IMR-90 (cell line): Measurements from ENCODE around the gene CCND1. TPM values are rescaled to one million over a fixed set of nuclear protein-coding genes. Genes with fewer than 3 reads are reported as not detected.

Experiments
- ATAC-seq: fragments of 200-7000 bp; cut with Tn5 transposase; 2 replicates; pipeline ENCODE4 v1.9.1; 2020; ENCODE audit warnings: low read depth, mild to moderate bottlenecking, moderate library complexity
- BruUV-seq: library from RNA; stranded (reverse); fragments of 400-500 nt; replicated peaks from 2 replicates; lab custom pipeline; 2021; lab: Mats Ljungman, UMichigan
- CTCF ChIA-PET: fragments of 300-600 bp; formaldehyde crosslinking; extraction: SDS; loops from one replicate; lab custom pipeline; 2021; ENCODE audit warnings: antibody characterized with exemption; lab: Yijun Ruan, JAX
- POLR2A ChIA-PET: fragments of 300-600 bp; sonication (Branson Sonifier 250); formaldehyde crosslinking; loops from one replicate; lab custom pipeline; 2022; ENCODE audit warnings: antibody characterized with exemption; ENCODE audit not compliant: unreplicated experiment; lab: Charles Lee
- DNase-seq: peaks from one replicate; pipeline ENCODE4 v3.0.0; 2013
- H2AFZ ChIP-seq: replicated peaks from 2 replicates; pipeline ENCODE3; 2013; ENCODE audit warnings: low read length, mild to moderate bottlenecking; ENCODE audit not compliant: poor library complexity
- H2AK5ac ChIP-seq: 2 replicates; pipeline ENCODE4 v1.6.1; 2013; ENCODE audit warnings: low read depth, low read length, inconsistent platforms
- H2AK9ac ChIP-seq: replicated peaks from 2 replicates; pipeline ENCODE3; 2013; ENCODE audit warnings: mild to moderate bottlenecking, low read depth, low read length, moderate library complexity; ENCODE audit not compliant: poor library complexity
- H2BK120ac ChIP-seq: 2 replicates; pipeline ENCODE4 v1.6.1; 2013; ENCODE audit warnings: low read depth, low read length, inconsistent platforms
- H2BK15ac ChIP-seq: 3 replicates; pipeline ENCODE4 v1.6.1; 2013; ENCODE audit warnings: low read depth, low read length, inconsistent platforms
- H2BK20ac ChIP-seq: 2 replicates; pipeline ENCODE4 v1.6.1; 2013; ENCODE audit warnings: low read depth, mild to moderate bottlenecking, inconsistent platforms, low read length, moderate library complexity
- H2BK5ac ChIP-seq: 2 replicates; pipeline ENCODE4 v1.6.1; 2013; ENCODE audit warnings: mild to moderate bottlenecking, low read depth, low read length, inconsistent platforms; ENCODE audit not compliant: poor library complexity, severe bottlenecking
- H3K14ac ChIP-seq: replicated peaks from 2 replicates; pipeline ENCODE4 v1.6.1; 2013; ENCODE audit warnings: low read depth, low read length, inconsistent platforms
- H3K18ac ChIP-seq: 2 replicates; pipeline ENCODE4 v1.6.1; 2013; ENCODE audit warnings: low read depth, low read length, control low read depth
- H3K23ac ChIP-seq: 2 replicates; pipeline ENCODE4 v1.6.1; 2013; ENCODE audit warnings: low read depth, low read length, inconsistent platforms
- H3K27ac ChIP-seq: 2 replicates; pipeline ENCODE4 v1.5.1; 2013; ENCODE audit warnings: mild to moderate bottlenecking, control low read depth, low read length; ENCODE audit not compliant: insufficient read depth
- H3K27me3 ChIP-seq: 2 replicates; pipeline ENCODE4 v1.6.1; 2013; ENCODE audit warnings: low read length; ENCODE audit not compliant: control insufficient read depth, insufficient read depth
- H3K36me3 ChIP-seq: 2 replicates; pipeline ENCODE4 v1.6.1; 2013; ENCODE audit warnings: low read length, mixed read lengths; ENCODE audit not compliant: control insufficient read depth, insufficient read depth
- H3K4ac ChIP-seq: 2 replicates; pipeline ENCODE4 v1.6.1; 2013; ENCODE audit warnings: low read depth, low read length, inconsistent platforms
- H3K4me1 ChIP-seq: 2 replicates; pipeline ENCODE4 v1.6.1; 2013; ENCODE audit warnings: low read length, mixed read lengths; ENCODE audit not compliant: control insufficient read depth, insufficient read depth
- H3K4me2 ChIP-seq: 2 replicates; pipeline ENCODE4 v1.6.1; 2013; ENCODE audit warnings: low read depth, mild to moderate bottlenecking, control low read depth, low read length, moderate library complexity
- H3K4me3 ChIP-seq: 2 replicates; pipeline ENCODE4 v1.5.1; 2013; ENCODE audit warnings: low read depth, mild to moderate bottlenecking, control low read depth, low read length, moderate library complexity; ENCODE audit not compliant: insufficient read depth
- H3K56ac ChIP-seq: 2 replicates; pipeline ENCODE4 v1.6.1; 2013; ENCODE audit warnings: low read length, inconsistent platforms; ENCODE audit not compliant: insufficient read depth; ENCODE audit errors: extremely low read depth
- H3K79me1 ChIP-seq, 2 experiments: 2 replicates each; pipeline ENCODE4 v1.6.1; 2013; ENCODE audit warnings: low read length in 2 of 2, inconsistent platforms in 1 of 2, low read depth in 1 of 2
- H3K9ac ChIP-seq: 2 replicates; pipeline ENCODE4 v1.6.1; 2013; ENCODE audit warnings: low read depth, low read length, control low read depth
- H3K9me1 ChIP-seq: 2 replicates; pipeline ENCODE4 v1.6.1; 2013; ENCODE audit warnings: low read length, inconsistent platforms; ENCODE audit not compliant: insufficient read depth
- H3K9me3 ChIP-seq: 2 replicates; pipeline ENCODE4 v1.6.1; 2013; ENCODE audit warnings: low read length; ENCODE audit not compliant: control insufficient read depth, insufficient read depth
- H4K20me1 ChIP-seq: 2 replicates; pipeline ENCODE4 v1.6.1; 2013; ENCODE audit warnings: low read length, inconsistent platforms; ENCODE audit not compliant: insufficient read depth
- H4K5ac ChIP-seq: 2 replicates; pipeline ENCODE4 v1.6.1; 2013; ENCODE audit warnings: mild to moderate bottlenecking, low read depth, low read length, control low read depth
- H4K8ac ChIP-seq, 2 experiments: 2 replicates each; pipeline ENCODE4 v1.6.1; 2013; ENCODE audit warnings: low read depth in 2 of 2, low read length in 2 of 2, control low read depth in 1 of 2, inconsistent platforms in 1 of 2
- H4K91ac ChIP-seq: 2 replicates; pipeline ENCODE4 v1.6.1; 2013; ENCODE audit warnings: low read depth, low read length, inconsistent platforms; ENCODE audit not compliant: insufficient read depth
- BHLHE40 ChIP-seq: fragments of 150-350 bp; IDR thresholded peaks from 2 replicates; pipeline ENCODE4 v1.6.1; 2016; ENCODE audit warnings: mild to moderate bottlenecking, low read depth, low read length
- MAFK ChIP-seq: IDR thresholded peaks from 2 replicates; pipeline ENCODE4 v1.6.1; 2012; ENCODE audit warnings: low read depth, low read length, improper control_type of control experiment
- MAZ ChIP-seq: IDR thresholded peaks from 2 replicates; pipeline ENCODE4 v1.6.1; 2012; ENCODE audit warnings: low read depth, mild to moderate bottlenecking, low read length, improper control_type of control experiment, moderate library complexity, borderline replicate concordance
- POLR2A ChIP-seq: IDR thresholded peaks from 2 replicates; pipeline ENCODE4 v1.6.1; 2012; ENCODE audit warnings: mild to moderate bottlenecking, low read depth, low read length
- RAD21 ChIP-seq: IDR thresholded peaks from 2 replicates; pipeline ENCODE4 v1.6.1; 2012; ENCODE audit warnings: low read length, improper control_type of control experiment
- SMC3 ChIP-seq: fragments of 150-350 bp; IDR thresholded peaks from 2 replicates; pipeline ENCODE4 v1.6.1; 2016; ENCODE audit warnings: low read depth, mild to moderate bottlenecking, antibody characterized with exemption, low read length, moderate library complexity
- WGBS, 2 experiments: methylation state at CpG; one replicate each; pipeline versions ENCODE4 v1.1.5 to v1.1.7; 2013; ENCODE audit warnings: missing lambda C conversion rate in 2 of 2; ENCODE audit not compliant: insufficient read length in 1 of 2; ENCODE audit errors: extremely low coverage in 2 of 2; 5-methylcytosine and 5-hydroxymethylcytosine counted together
- dilution Hi-C: fragments of 300-500 bp; cut with HindIII; formaldehyde crosslinking; loops from one replicate; pipeline ENCODE4 v1.14.3; 2018; ENCODE audit warnings: low sequenced_read_pairs; ENCODE audit not compliant: unreplicated experiment
- in situ Hi-C: fragments of 300-500 bp; cut with MboI; formaldehyde crosslinking; loops from 3 replicates; pipeline ENCODE4 v1.14.3; 2019; ENCODE audit warnings: low sequenced_read_pairs, inconsistent platforms, mixed read lengths
- intact Hi-C: fragments of 100-400 bp; cut with micrococcal nuclease; formaldehyde crosslinking; loops from 2 replicates; pipeline ENCODE4 v1.10.0; 2022
- polyA plus RNA-seq, 3 experiments: library from polyadenylated mRNA; depleted of rRNA; stranded (reverse); fragments of >200 nt; gene quantifications; 2 replicates each; pipeline ENCODE4 v1.2.3, GENCODE V29; 2012; ENCODE audit warnings: low replicate concordance in 1 of 3
- total RNA-seq: library from RNA; depleted of rRNA; stranded (reverse); fragments of >200 nt; gene quantifications from 2 replicates; pipeline ENCODE4 v1.2.3, GENCODE V29; 2012
- TF ChIP-seq, protein P1 (sequence below): conservative IDR thresholded peaks from 2 replicates; pipeline ENCODE4 v1.5.1; 2012; ENCODE audit warnings: mild to moderate bottlenecking, low read depth, low read length, improper control_type of control experiment

CCND1 gene
- total and polyA plus RNA-seq, 2 of the 4 experiments (the other 2 are of a cell fraction), result 481 to 748 TPM

DNA sequence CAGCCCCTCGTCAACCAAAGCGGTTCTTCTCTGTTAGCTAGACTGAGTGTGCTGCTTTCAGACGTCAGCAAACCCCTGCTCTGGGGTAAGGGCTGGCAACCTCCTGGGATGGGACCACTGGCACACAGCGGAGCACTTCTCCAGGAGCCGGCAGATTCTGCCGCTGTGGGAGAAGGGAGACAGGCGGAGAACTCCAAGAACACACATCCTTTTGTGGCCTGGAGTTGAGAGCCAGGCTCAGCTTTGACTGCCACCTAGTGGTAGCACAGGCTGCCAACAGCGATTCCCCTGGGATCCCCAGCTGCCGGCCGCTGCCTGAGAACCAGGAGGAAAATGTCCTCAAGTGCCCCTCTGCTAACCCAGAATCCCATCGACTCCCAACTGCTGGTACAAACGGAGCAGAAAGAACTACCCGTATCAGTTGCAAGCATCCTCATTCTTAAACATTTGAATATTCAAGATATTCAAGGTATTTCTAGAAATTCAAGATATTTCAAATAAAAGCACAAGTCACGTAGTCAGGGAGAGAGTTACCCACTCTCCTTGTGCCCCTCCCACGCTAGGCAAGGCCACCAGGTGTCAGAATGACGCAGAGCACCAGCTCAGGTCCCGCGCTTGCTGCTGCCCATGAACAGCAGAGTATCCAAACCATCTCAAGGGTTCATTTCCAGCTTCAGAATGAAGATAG is 29.3 kb downstream of the CCND1 start:
- Histone ChIP-seq H3K18ac (no peak overlapping the region), H3K9ac (no peak overlapping the region), H2BK120ac (no peak overlapping the region), H3K9me3 (no peaks in the 10 kb centered on the region), H3K4me1 (peaks cover 7% of the 10 kb centered on the region), H3K4me3 (no peak overlapping the region), H2AK9ac (peak overlapping the region; percentile 82), H3K36me3 (peaks cover 33% of the 10 kb centered on the region), H3K79me1 (peaks cover 27 to 72% of the 10 kb centered on the region in 2 experiments), H4K5ac (no peak overlapping the region), H3K56ac (no peak overlapping the region), H3K4ac (peak overlapping the region; percentile 48; the same call in 1 of the 2 replicates), H3K23ac (no peak overlapping the region), H2AK5ac (peak overlapping the region; percentile 37), H3K9me1 (no peaks in the 10 kb centered on the region; the same call in 1 of the 2 replicates), H4K8ac (peak overlapping the region in 1 of 2 experiments; percentile 65; a peak in 1 of 4 replicates), H3K14ac (no peak overlapping the region; the same call in 1 of the 2 replicates), H2BK20ac (no peak overlapping the region), H3K4me2 (no peak overlapping the region), H4K20me1 (peaks cover 23% of the 10 kb centered on the region), H2BK15ac (no peak overlapping the region), H2AFZ (peak overlapping the region; percentile 70), H2BK5ac (no peak overlapping the region), H3K27me3 (no peaks in the 10 kb centered on the region), H4K91ac (no peak overlapping the region), H3K27ac (no peak overlapping the region)
- peak; percentile 69 for ATAC-seq
- intact Hi-C loops (loop anchor here (1.0 kb wide), 2 partner anchors 26 to 569 kb away; no protein-coding TSS in a partner anchor), in situ Hi-C loops (loop anchor here (5.0 to 25.0 kb wide), 3 partner anchors 563 to 1058 kb away; no protein-coding TSS in a partner anchor), dilution Hi-C loops (no loop called here)
- WGBS, 2 experiments, result 0% methylated on average over 2 of the region's 18 CpGs; no CpG with 5 or more reads in 1 of the 2 experiments
- peak; percentile 84 for DNase-seq
- CTCF ChIA-PET, result interaction anchor here (0.6 to 2.3 kb wide), 6 partner anchors 8 to 1214 kb away, joined by 3 to 9 read pairs (median 5); no protein-coding TSS in a partner anchor
- POLR2A ChIA-PET, result no interaction called here
- TF ChIP-seq SMC3 (peak; percentile 86), BHLHE40 (no peak), POLR2A (peak; percentile 63), MAZ (0 out of 2 replicates have a peak, but pooled peaks have one; percentile 26), RAD21 (peak; percentile 94), MAFK (no peak)
- TF ChIP-seq, protein P1, sequence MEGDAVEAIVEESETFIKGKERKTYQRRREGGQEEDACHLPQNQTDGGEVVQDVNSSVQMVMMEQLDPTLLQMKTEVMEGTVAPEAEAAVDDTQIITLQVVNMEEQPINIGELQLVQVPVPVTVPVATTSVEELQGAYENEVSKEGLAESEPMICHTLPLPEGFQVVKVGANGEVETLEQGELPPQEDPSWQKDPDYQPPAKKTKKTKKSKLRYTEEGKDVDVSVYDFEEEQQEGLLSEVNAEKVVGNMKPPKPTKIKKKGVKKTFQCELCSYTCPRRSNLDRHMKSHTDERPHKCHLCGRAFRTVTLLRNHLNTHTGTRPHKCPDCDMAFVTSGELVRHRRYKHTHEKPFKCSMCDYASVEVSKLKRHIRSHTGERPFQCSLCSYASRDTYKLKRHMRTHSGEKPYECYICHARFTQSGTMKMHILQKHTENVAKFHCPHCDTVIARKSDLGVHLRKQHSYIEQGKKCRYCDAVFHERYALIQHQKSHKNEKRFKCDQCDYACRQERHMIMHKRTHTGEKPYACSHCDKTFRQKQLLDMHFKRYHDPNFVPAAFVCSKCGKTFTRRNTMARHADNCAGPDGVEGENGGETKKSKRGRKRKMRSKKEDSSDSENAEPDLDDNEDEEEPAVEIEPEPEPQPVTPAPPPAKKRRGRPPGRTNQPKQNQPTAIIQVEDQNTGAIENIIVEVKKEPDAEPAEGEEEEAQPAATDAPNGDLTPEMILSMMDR, result peak; percentile 94
- no TSS peak for BruUV-seq
